ENCODE measurements around the gene RPA1. TPM values are rescaled to one million over a fixed set of nuclear protein-coding genes. Genes with fewer than 3 reads are reported as not detected.

The RPA1 gene
- total RNA-seq, 1 experiment from 2014 or later: 150 TPM

- ChIA-PET CTCF (no interaction called here), POLR2A (no interaction called here)
- ATAC-seq (no peak), DNase-seq (ENCODE audit: low read depth, low spot score) (no peak)
- Histone ChIP-seq H3K4me3 (ENCODE audit: low read depth in 2 of 2, low read length in 2 of 2) (no peak overlapping the region), H3K27me3 (ENCODE audit: control insufficient read depth, insufficient read depth, low read length) (no peaks in the 10 kb centered on the region), H3K27ac (ENCODE audit: low read length) (no peak overlapping the region), H3K4me1 (ENCODE audit: control insufficient read depth, insufficient read depth, low read length) (no peaks in the 10 kb centered on the region), H3K36me3 (ENCODE audit: control insufficient read depth, insufficient read depth, low read length) (no peaks in the 10 kb centered on the region), H3K9me3 (ENCODE audit: control insufficient read depth, insufficient read depth, low read depth, low read length) (no peaks in the 10 kb centered on the region)
- in situ Hi-C loops (cut with HindIII; ENCODE audit: low pct_unique_long_range_greater_than_20kb, low sequenced_read_pairs): no loop called here
- intact Hi-C loops (cut with micrococcal nuclease; ENCODE audit: unreplicated experiment): no loop called here
- BruUV-seq (replicated peaks): no TSS peak
- TF ChIP-seq POLR2AphosphoS5 (IDR thresholded peaks at IDR 0.05; ENCODE audit: low read depth, low read length) (no peak), REST (IDR thresholded peaks at IDR 0.05; ENCODE audit: insufficient read depth in 1 of 2, low read depth in 2 of 2, low read length in 1 of 2) (no peak), CTCF (IDR thresholded peaks at IDR 0.05) (no peak), SIN3A (IDR thresholded peaks at IDR 0.05; ENCODE audit: borderline replicate concordance, insufficient read depth, low read depth, low read length) (no peak), TCF7L2 (IDR thresholded peaks at IDR 0.05; ENCODE audit: low read depth, low read length) (no peak)
These were observed 100.5 kb downstream of the RPA1 start for GRCh38 chr17:1930337-1930645.

GRCh38 chr17:1931844-1932579, 102.2 kb downstream of the RPA1 start:
- intact Hi-C loops (cut with micrococcal nuclease; ENCODE audit: unreplicated experiment): no loop called here
- POLR2A ChIA-PET: interaction anchor here (0.6 kb wide), 1 partner anchor 352 kb away, joined by 3 read pairs; no protein-coding TSS in a partner anchor
- Histone ChIP-seq H3K27me3 (ENCODE audit: control insufficient read depth, insufficient read depth, low read length) (no peaks in the 10 kb centered on the region), H3K9me3 (ENCODE audit: control insufficient read depth, insufficient read depth, low read depth, low read length) (no peaks in the 10 kb centered on the region), H3K4me1 (ENCODE audit: control insufficient read depth, insufficient read depth, low read length) (no peaks in the 10 kb centered on the region), H3K36me3 (ENCODE audit: control insufficient read depth, insufficient read depth, low read length) (no peaks in the 10 kb centered on the region), H3K4me3 (ENCODE audit: low read depth in 2 of 2, low read length in 2 of 2) (no peak overlapping the region), H3K27ac (ENCODE audit: low read length) (no peak overlapping the region)
- no TSS peak for BruUV-seq (replicated peaks)
- CTCF ChIA-PET: interaction anchor here (0.5 kb wide), 1 partner anchor 326 kb away, joined by 5 read pairs; no protein-coding TSS in a partner anchor
- TF ChIP-seq TCF7L2 (IDR thresholded peaks at IDR 0.05; ENCODE audit: low read depth, low read length) (no peak), CTCF (IDR thresholded peaks at IDR 0.05) (no peak), POLR2AphosphoS5 (IDR thresholded peaks at IDR 0.05; ENCODE audit: low read depth, low read length) (no peak), REST (IDR thresholded peaks at IDR 0.05; ENCODE audit: insufficient read depth in 1 of 2, low read depth in 2 of 2, low read length in 1 of 2) (no peak), SIN3A (IDR thresholded peaks at IDR 0.05; ENCODE audit: borderline replicate concordance, insufficient read depth, low read depth, low read length) (no peak)
- DNase-seq (ENCODE audit: low read depth, low spot score): no peak
- no peak for ATAC-seq
- in situ Hi-C loops (cut with HindIII; ENCODE audit: low pct_unique_long_range_greater_than_20kb, low sequenced_read_pairs): no loop called here
